ENCODE data around the gene SMIM31. TPM values are rescaled to one million over a fixed set of nuclear protein-coding genes. Genes with fewer than 3 reads are reported as not detected.

SMIM31 gene
- not detected in 2 replicates for total RNA-seq

DNA sequence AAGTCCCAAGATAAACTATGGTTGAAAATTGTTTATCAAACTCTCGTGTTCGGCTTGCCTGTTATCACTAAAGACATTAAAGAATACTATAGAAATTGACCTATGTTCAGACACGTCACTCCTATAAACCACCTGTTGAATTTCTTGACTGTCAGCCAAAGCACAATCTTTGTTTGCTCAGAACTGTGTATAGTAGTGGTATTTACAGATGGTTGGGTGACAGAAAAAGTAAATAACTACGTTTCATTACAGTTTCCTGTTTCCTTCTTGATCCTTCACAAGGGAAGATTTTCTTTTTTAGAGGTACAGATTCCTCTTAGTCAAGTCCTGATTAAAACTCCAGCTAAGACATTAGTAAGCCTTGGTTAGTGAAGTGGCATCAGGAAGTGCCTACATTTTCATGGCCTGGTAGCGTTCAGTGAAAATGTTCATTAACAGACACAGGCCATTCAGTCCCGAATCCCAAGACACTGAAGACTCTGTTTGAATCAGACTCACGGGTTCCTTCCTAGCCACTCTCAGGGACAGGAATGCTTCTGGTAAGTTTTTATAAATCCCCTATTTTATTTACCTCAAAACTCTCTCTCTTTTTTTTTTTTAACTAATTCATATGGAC lies at the start of gene SMIM31:
TSS of gene SMIM31 (plus strand) at position 259 of the 616 bp plus-strand sequence. CDS start 16,313 bp downstream, outside the sequence.

Other genes starting within 250 kb of the SMIM31 start
- gene APELA, start 123.0 kb downstream of the SMIM31 start, total RNA-seq: not detected in 2 replicates
- 3.0 and 6.8 TPM in 2 replicates for gene TRIM61, start 223.5 kb downstream of the SMIM31 start, total RNA-seq